Mammary epithelial cell (primary cell): Measurements from ENCODE around the gene CDH4.

Source experiments
- CTCF ChIP-seq, 2 donors: IDR thresholded peaks in 1 of 2; conservative IDR thresholded peaks in 1 of 2; 2 replicates each; pipeline ENCODE4 v1.5.1; 2011 to 2012; ENCODE audit warnings: inconsistent platforms in 2 of 2, low read length in 2 of 2, mild to moderate bottlenecking in 2 of 2, control low read depth in 1 of 2, low read depth in 1 of 2; ENCODE audit not compliant: insufficient read depth in 1 of 2; ENCODE audit errors: extremely low read depth in 1 of 2
- EZH2 ChIP-seq: IDR thresholded peaks from 2 replicates; pipeline ENCODE4 v1.6.1; 2012; ENCODE audit warnings: low read length, inconsistent platforms, borderline replicate concordance

GRCh38 chr20:61373055-61373399, 121.0 kb downstream of the CDH4 start:
- no peak for TF ChIP-seq CTCF (conservative IDR thresholded peaks at IDR 0.05 in 1 of 2, IDR thresholded peaks at IDR 0.05 in 1 of 2; ENCODE audit: extremely low read depth in 1 of 2, insufficient read depth in 1 of 2, low read depth in 1 of 2, low read length in 2 of 2)
- TF ChIP-seq EZH2, result no peak
